ENCODE data around the gene SNRPA1.

- no peak for TF ChIP-seq YY1 (IDR thresholded peaks at IDR 0.05; ENCODE audit: low read depth)
- TF ChIP-seq, protein P1, sequence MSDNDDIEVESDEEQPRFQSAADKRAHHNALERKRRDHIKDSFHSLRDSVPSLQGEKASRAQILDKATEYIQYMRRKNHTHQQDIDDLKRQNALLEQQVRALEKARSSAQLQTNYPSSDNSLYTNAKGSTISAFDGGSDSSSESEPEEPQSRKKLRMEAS (IDR thresholded peaks at IDR 0.05), result no peak
- TF ChIP-seq EP300 (IDR thresholded peaks at IDR 0.05; ENCODE audit: borderline replicate concordance), result no peak
- TF ChIP-seq REST (IDR thresholded peaks at IDR 0.05; ENCODE audit: low read depth), result no peak
- no peak for TF ChIP-seq USF1 (IDR thresholded peaks at IDR 0.05)
- TF ChIP-seq CREB1 (IDR thresholded peaks at IDR 0.05; ENCODE audit: low read depth), result no peak
- no peak for TF ChIP-seq FOXM1 (IDR thresholded peaks at IDR 0.05; ENCODE audit: borderline replicate concordance, low read depth)
Observed at GRCh38 chr15:101277943-101278564, 17.0 kb downstream of the SNRPA1 start.

Measured in Ishikawa (cell line).